ENCODE measurements around the gene DARS2. TPM values are rescaled to one million over a fixed set of nuclear protein-coding genes. Genes with fewer than 3 reads are reported as not detected.

DARS2 gene
- polyA plus RNA-seq, 3 donors = 26.6 to 29.1 (median 28.3) TPM

- DNase-seq (ENCODE audit: low read depth in 3 of 3, low spot score in 2 of 3) = no peak
Observed at GRCh38 chr1:173886746-173887611, 62.5 kb downstream of the DARS2 start.

- no peak for DNase-seq (ENCODE audit: low read depth in 3 of 3, low spot score in 2 of 3)
Observed at GRCh38 chr1:173887627-173888026, 63.2 kb downstream of the DARS2 start.

- DNase-seq (ENCODE audit: low read depth in 3 of 3, low spot score in 2 of 3) = no peak
Observed at GRCh38 chr1:173888749-173889148, 64.3 kb downstream of the DARS2 start.

- no peak for DNase-seq (ENCODE audit: low read depth in 3 of 3, low spot score in 2 of 3)
Observed at GRCh38 chr1:173889885-173890284, 65.4 kb downstream of the DARS2 start.

GRCh38 chr1:173893611-173894010, 69.1 kb downstream of the DARS2 start:
- DNase-seq (ENCODE audit: low read depth in 3 of 3, low spot score in 2 of 3) = no peak

GRCh38 chr1:173894189-173894588, 69.7 kb downstream of the DARS2 start:
- no peak for DNase-seq (ENCODE audit: low read depth in 3 of 3, low spot score in 2 of 3)

GRCh38 chr1:173900427-173900826, 76.0 kb downstream of the DARS2 start:
- DNase-seq (ENCODE audit: low read depth in 3 of 3, low spot score in 2 of 3) = no peak

- DNase-seq (ENCODE audit: low read depth in 3 of 3, low spot score in 2 of 3) = no peak
Observed at GRCh38 chr1:173900992-173901391, 76.5 kb downstream of the DARS2 start.

GRCh38 chr1:173903827-173904531, 79.5 kb downstream of the DARS2 start:
- DNase-seq (ENCODE audit: low read depth in 3 of 3, low spot score in 2 of 3) = no peak

Other genes with a start within 250 kb of the DARS2 start
- under 1 TPM; 0.06 to 0.31 (median 0.13) TPM for gene SLC9C2, start 221.6 kb upstream of the DARS2 start, polyA plus RNA-seq (ENCODE audit: insufficient read length in 3 of 3)
- not detected for gene TEX50, start 189.3 kb upstream of the DARS2 start, polyA plus RNA-seq (ENCODE audit: insufficient read length in 3 of 3)
- gene ANKRD45, start 154.8 kb upstream of the DARS2 start, polyA plus RNA-seq (ENCODE audit: insufficient read length in 3 of 3) = 1 to 10 TPM; 6.2 to 7.6 (median 7.0) TPM
- 10 to 100 TPM; 21.1 to 24.3 (median 23.6) TPM for gene KLHL20, start 109.7 kb upstream of the DARS2 start, polyA plus RNA-seq (ENCODE audit: insufficient read length in 3 of 3)
- 10 to 100 TPM; 11.1 to 13.2 (median 11.8) TPM for gene CENPL, start 210 bp downstream of the DARS2 start, polyA plus RNA-seq (ENCODE audit: insufficient read length in 3 of 3)
- gene GAS5, start 43.3 kb downstream of the DARS2 start, polyA plus RNA-seq (ENCODE audit: insufficient read length in 3 of 3) = 100 to 1,000 TPM; 711 to 900 (median 717) TPM
- 1 to 10 TPM; 7.0 to 8.2 (median 7.9) TPM for gene ZBTB37, start 43.7 kb downstream of the DARS2 start, polyA plus RNA-seq (ENCODE audit: insufficient read length in 3 of 3)
- under 1 TPM; 0.35 to 0.80 (median 0.52) TPM for gene SERPINC1, start 92.7 kb downstream of the DARS2 start, polyA plus RNA-seq (ENCODE audit: insufficient read length in 3 of 3)
- gene RC3H1, start 197.7 kb downstream of the DARS2 start, polyA plus RNA-seq (ENCODE audit: insufficient read length in 3 of 3) = 10 to 100 TPM; 11.9 to 13.3 (median 13.1) TPM